Activated CD8-positive, alpha-beta memory T cell treated with anti-CD3 and anti-CD28 coated beads, Interleukin-2, amount 50 U/mL, for 24 hours (primary cell): ENCODE data around the gene GGTLC2.
"Not testable (repeated sequence)": the region's sequence is repeated elsewhere in the genome, so short reads cannot be mapped to it uniquely, and the experiment has no call there.

Experiments
- DNase-seq: peaks from one replicate; pipeline ENCODE4 v3.0.0-alpha.2; 2020; ENCODE audit errors: extremely low read depth

Gene GGTLC2

GRCh38 chr22:22636260-22636659 lies 8.2 kb upstream of the GGTLC2 start:
- DNase-seq: not testable (repeated sequence)

- not testable (repeated sequence) for DNase-seq
Observed at GRCh38 chr22:22638313-22638712, 6.1 kb upstream of the GGTLC2 start.

GRCh38 chr22:22642255-22642654 lies 2.2 kb upstream of the GGTLC2 start:
- DNase-seq: not testable (repeated sequence)

- DNase-seq: not testable (repeated sequence)
Observed at GRCh38 chr22:22645969-22646368, 1.6 kb downstream of the GGTLC2 start.

- not testable (repeated sequence) for DNase-seq
Observed at GRCh38 chr22:22647952-22648351, 3.5 kb downstream of the GGTLC2 start.

- DNase-seq: not testable (repeated sequence)
Observed at GRCh38 chr22:22648863-22649536, 4.6 kb downstream of the GGTLC2 start.

GRCh38 chr22:22649761-22650160 lies 5.3 kb downstream of the GGTLC2 start:
- DNase-seq: not testable (repeated sequence)

GRCh38 chr22:22650398-22650797 lies 6.0 kb downstream of the GGTLC2 start:
- not testable (repeated sequence) for DNase-seq

GRCh38 chr22:22650803-22651515 lies 6.5 kb downstream of the GGTLC2 start:
- not testable (repeated sequence) for DNase-seq

- DNase-seq: not testable (repeated sequence)
Observed at GRCh38 chr22:22651593-22651992, 7.2 kb downstream of the GGTLC2 start.

GRCh38 chr22:22652102-22652501 lies 7.7 kb downstream of the GGTLC2 start:
- not testable (repeated sequence) for DNase-seq

GRCh38 chr22:22652573-22652972 lies 8.2 kb downstream of the GGTLC2 start:
- DNase-seq: not testable (repeated sequence)

GRCh38 chr22:22653677-22654381 lies 9.4 kb downstream of the GGTLC2 start:
- DNase-seq: not testable (repeated sequence)

GRCh38 chr22:22655452-22656290 lies 11.3 kb downstream of the GGTLC2 start:
- no peak for DNase-seq

GRCh38 chr22:22657712-22658111 lies 13.3 kb downstream of the GGTLC2 start:
- DNase-seq: no peak

- no peak for DNase-seq
Observed at GRCh38 chr22:22661275-22661674, 16.9 kb downstream of the GGTLC2 start.

- no peak for DNase-seq
Observed at GRCh38 chr22:22662095-22662494, 17.7 kb downstream of the GGTLC2 start.

GRCh38 chr22:22663861-22664800 lies 19.7 kb downstream of the GGTLC2 start:
- no peak for DNase-seq

- DNase-seq: no peak
Observed at GRCh38 chr22:22666307-22667091, 22.1 kb downstream of the GGTLC2 start.
